ENCODE measurements around the gene KRTAP19-1.

GRCh38 chr21:30487336-30487735, 7.2 kb upstream of the KRTAP19-1 start, which contains the start of gene KRTAP19-2:
- TF ChIP-seq CTCF (IDR thresholded peaks at IDR 0.05) = no peak
- TF ChIP-seq POLR2A (IDR thresholded peaks at IDR 0.05) = no peak

Data from esophagus squamous epithelium (tissue), 4 donors.